GM19023 (cell line): ENCODE measurements around the gene PSMD3.

Experiments used
- ATAC-seq: cut with Tn5 transposase; IDR thresholded peaks from one replicate; pipeline ENCODE4 v1.9.1; 2021; ENCODE audit warnings: mild to moderate bottlenecking, moderate library complexity; ENCODE audit not compliant: unreplicated experiment

Gene PSMD3

DNA sequence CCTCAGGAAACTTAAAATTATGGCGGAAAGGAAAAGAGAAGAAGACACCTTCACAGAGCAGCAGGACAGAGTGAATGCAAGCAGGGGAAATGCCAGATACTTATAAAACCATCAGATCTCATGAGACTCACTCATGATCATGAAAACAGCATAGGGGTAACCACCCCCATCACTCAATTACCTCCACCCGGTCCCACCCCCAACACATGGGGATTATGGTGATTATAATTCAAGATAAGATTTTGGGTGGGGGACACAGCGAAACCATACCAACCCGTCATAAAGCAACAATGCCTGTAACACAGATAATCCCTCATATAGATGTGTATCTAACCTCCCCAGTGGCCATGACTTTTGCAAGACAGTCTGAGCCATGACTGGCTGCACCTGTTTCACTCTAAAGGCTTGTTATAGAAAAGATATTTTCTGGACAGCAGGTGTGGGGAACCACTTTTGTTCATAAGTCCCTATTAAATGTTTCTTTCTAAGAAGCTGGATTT, 24.8 kb upstream of the PSMD3 start:
- no peak for ATAC-seq

DNA sequence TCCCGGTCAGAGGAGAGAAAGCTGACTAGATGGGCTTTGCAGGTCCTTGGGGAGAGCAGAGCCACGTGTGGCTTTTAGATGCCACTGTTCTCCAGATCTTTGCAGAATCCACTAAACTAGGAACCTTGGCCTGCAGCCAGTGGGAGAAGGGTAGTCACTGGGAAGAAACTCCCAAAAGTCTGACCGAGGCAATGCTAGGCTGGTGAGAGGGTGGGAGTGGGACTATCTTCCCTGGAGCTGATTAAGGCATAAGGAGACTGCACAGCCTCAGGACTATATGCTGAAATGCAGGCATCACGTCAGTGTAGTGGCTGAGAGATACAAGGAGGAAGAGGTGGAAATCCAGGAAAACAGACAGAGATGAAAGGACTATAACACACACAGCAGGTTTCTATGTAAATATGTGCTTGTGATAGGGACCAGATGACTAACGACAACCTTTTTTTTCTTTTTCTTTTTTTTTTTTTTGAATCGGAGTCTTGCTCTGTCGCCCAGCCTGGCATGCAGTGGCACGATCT, 20.0 kb upstream of the PSMD3 start:
- no peak for ATAC-seq

DNA sequence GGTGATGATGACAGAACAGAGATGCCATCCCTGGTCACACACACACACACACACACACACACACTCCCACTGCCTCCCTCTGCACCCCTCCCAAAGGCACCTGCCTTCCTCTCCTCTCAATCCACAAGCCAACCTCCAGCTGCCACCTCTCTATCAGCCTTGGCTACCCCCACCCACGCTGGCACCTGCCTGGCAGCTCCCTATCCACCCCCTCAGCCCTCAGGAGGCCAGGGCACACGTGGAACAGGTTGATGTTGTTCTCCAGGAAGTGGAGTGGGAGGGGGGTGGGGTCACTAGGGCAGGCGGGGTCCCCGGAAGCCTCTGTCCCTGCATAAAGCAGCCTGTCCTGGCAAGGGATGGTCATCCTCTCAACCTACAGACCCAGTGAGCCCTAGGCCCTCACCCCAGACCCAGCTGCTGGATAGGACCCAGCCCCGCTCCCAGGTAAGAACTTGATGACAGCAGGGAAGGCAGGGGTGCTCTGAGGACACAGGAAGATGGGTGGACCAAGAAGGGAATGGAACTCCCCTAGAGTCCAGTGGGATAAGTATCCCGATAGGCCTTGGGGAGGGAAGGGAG, 17.9 kb upstream of the PSMD3 start, which contains the start of gene GSDMA:
Gene GSDMA (plus strand): TSS at position 363 of the 579 bp plus-strand sequence. CDS start 2,684 bp downstream, outside the sequence.
- ATAC-seq: no peak

DNA sequence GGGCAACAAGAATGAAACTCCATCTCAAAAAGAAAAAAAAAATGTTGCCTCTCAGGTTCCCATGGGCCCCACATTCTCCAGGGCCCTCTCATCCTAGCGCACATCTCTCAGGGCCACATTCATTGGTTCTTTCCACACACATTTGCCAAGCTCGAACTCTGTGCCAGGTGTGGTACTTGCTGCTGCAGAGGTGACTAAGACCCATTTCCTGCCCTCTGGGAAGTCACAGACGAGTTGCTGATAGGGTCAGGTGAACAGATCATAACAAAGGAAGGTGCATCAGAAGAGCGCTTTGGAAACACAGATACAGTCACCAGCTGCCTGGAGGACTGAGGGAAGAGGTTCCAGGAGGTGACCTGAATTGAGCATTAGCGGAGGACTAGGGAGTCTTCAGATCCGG, 16.8 kb upstream of the PSMD3 start:
- ATAC-seq: no peak

DNA sequence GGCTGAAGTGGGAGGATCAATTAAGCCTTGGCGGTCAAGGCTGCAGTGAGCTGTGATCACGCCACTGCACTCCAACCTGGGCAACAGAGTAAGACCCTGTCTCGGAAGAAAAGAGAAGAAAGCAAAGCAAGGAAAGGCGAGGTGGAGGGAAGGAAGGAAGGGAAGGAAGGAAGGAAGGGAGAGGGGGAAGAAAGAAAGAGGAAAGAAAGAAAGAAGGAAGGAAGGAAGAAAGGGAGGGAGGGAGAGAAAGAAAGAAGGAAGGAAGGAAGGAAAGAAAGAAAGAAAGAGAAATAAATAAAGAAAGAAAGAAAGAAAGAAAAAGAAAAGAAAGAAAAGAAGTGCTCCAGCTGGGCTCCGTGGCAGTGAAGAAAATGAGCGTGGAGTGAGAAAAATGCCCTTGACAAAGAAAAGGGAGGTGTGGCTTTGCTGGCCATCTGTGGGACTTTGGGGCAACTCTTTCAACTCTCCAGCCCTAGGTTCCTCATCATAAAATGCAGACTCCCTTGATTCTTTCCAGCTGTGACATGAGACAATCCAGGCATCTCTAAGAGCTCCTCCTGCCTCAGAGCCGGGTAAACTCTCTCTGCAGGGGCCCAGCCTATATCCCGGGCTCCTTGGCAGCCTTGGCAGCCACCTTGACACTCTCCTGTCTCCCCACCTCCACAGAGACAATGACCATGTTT, 15.4 kb upstream of the PSMD3 start:
- ATAC-seq: no peak

DNA sequence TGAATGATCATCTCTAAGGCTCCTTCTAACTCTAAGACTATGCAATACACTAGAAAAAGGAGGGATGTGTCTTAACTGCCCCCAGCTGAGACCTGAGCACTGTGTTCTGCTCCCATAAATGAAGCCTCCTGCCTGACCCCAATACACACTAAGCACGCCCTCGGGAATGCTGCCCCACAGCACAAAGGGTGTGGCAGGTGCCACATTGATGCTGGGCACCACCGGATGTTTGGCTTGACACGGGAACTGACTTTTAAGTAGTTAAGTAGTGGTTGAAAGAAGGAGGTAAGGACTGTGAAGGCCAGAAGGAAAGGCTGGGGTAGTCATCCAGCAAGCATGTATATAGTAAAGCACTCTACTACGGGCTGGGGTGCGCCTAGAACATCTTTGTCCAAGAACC, 13.8 kb upstream of the PSMD3 start:
- no peak for ATAC-seq

DNA sequence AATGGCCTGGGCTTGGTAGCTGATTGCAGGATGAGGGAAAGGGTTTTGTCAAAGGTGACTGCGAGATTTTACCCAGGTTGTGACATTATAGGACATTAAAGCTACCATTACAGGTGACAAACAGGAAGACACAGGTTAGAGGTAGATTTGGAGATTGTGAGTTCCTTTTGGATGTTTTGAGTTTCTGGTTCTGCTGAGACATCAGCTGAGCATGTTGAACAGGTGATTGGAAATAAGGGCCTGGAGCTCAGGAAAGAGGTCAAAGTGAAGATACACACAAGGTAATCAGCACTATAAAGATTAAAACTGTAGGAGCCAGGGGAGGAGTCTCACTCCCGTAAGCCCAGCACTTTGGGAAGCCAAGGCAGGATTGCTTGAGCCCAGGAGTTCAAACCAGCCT, 11.8 kb upstream of the PSMD3 start:
- no peak for ATAC-seq

DNA sequence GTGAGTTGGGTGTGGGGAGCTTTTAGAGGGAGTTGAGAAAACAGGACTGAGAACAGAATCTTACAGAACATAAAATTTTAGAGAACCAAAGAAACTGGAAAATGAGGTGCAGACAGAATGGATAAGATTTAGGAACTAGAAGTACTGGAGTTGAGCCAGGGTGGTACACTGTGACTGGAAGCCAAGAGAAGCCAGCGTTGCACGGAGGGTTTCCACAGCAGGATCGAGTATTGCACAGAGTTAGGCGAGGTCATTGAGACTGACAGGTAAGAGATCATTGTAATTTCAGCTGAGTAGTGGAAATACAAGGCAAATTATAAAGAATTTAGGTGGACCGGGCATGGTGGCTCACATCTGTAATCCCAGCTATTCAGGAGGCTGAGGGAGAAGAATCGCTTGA, 11.2 kb upstream of the PSMD3 start:
- ATAC-seq: no peak

DNA sequence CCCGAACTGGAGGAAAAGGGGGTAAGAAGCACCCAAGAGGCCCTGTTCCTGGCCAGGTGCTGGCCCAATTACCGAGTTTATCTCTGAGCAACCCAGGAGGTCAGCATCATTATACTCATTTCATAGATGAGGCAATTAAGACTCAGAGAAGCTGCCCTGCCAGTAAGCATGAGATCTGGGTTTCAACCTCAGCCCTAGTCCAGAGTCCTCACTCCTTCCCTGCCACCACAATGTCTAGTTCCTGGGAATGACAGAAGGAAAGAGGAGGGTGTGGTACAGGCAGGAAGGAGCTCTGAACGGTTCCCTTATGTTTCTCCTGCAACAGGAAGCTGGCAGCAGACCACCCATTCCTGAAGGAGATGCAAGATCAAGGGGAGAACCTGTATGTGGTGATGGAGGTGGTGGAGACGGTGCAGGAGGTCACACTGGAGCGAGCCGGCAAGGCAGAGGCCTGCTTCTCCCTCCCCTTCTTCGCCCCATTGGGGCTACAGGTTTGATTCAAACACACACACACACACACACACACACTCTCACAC, 10.4 kb upstream of the PSMD3 start:
- no peak for ATAC-seq

DNA sequence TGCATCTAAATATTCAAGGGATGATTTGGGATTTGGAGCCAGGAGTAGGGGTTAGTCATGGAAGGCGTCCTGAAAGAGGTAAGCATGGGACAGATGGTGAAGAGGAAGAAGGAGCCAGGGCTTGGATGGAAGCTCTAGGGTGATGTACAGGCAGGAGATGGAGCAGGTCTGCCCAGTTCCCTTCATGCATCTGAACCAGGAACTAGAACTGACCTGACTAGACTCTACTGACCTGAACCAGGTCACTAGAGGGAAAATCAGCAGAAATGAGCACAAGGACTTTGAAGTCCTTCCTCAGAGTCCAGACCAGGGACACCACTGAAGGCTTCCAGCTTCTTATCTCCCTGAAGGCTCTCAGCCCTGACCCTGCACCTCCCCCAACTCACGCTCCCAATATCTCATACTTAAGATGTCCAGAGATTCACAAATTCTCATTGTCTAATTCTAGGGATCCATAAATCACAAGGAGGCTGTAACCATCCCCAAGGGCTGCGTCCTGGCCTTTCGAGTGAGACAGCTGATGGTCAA, 9.5 kb upstream of the PSMD3 start:
- ATAC-seq: no peak

DNA sequence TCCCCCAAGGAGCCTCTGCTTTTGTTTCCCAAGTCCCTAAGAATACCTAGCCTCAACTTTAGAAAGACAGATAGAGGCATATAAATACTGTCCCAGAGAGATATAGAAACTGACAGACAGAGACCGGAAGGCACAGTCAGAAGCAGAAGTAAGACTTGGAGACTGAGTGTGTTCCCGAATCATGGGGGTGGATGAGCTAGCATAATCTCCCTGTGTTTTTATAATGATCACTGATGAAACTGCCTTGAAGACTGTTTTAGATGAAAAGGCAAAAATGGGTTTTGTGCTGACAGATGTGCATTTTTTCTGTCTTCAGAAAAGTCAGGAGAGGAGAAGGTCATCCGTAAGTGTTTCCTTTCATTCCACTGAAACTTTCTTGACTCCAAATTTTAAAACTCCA, 8.3 kb upstream of the PSMD3 start:
- no peak for ATAC-seq

DNA sequence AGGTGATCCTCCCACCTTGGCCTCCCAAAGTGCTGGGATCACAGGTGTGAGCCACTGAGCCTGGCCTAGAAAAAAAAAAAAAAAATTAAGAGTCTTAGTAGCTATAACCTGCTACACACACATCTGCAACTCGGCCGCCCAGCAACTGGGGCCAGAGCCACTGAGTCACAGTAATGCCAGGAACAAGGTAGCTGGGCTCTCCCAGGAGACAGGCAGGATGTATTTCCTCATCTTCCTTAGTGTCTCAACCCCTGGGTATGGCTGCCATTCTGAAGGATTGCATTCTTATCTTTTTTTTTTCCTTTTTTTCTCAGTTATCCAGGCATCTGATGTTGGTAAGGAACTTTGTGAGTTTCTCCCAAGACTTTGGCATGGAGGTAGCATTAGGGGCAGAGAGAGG, 7.1 kb upstream of the PSMD3 start:
- no peak for ATAC-seq

DNA sequence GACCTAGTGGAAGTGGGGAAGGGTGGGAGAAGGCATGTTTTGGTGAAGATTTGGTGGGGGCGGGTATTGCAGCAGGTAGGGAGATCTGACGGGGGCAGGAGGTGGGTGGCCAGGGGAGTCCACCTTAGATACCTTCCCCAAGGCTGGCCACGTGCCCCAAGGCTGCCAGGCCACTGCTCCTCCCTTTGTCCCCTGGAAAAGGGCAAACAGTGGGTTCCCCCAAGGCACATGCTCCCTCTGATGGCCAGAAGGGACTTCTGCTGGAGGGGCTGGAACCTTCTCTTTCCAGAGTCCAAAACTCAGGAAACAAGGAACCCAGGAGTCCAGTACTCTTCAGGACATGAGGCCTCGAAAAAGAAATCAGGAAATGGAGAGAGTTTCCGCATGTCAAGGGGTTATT, 6.2 kb upstream of the PSMD3 start:
- no peak for ATAC-seq

DNA sequence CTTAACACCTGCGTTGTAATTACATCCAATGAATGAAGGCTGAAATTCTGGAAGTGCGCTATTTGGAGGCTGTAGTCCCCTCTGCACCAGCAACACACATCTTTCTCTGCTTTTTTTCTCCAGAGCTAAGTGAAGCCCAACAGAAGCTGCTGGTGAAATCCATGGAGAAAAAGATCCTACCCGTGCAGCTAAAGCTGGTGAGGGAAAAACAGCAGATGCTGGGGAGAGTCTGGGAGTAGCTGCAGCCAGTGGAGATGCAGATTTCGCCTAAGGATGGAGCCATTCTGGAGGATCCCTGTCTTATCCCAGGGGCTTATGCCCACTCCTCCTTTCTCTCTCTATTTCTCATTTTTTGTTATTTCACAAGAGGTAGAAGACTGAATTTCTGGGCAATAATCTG, 4.8 kb upstream of the PSMD3 start:
- no peak for ATAC-seq

DNA sequence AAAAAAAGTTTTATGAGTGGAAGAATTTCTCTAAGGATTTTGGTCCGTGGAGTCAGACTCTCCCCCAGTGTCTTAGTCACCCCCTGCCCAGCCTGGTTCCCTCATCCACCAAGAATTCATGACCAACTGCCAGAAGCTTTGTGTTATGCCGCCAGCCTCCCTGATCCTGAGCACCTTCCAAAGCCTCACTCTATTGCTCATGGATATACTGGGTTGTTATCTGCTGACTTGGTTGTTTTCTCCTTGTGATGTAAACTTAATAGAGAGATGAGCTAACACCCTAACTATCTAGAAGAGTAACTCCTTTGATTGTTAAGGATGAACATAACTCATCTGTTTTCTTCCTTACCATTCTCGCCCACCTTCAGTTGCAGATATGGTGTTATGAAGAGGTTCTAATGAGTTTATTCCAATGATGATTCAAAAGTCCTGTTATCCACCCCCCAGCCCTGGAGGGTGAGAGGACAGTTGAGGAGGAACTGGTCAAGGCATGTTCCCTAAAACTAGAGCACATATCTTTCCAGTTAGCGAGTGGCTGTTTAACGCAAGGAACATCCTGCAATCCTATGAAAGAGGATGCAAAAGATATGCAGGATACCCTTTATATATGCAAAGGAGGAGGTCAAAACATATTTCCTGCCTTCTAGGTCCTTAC, 1.5 kb upstream of the PSMD3 start:
- ATAC-seq: no peak

DNA sequence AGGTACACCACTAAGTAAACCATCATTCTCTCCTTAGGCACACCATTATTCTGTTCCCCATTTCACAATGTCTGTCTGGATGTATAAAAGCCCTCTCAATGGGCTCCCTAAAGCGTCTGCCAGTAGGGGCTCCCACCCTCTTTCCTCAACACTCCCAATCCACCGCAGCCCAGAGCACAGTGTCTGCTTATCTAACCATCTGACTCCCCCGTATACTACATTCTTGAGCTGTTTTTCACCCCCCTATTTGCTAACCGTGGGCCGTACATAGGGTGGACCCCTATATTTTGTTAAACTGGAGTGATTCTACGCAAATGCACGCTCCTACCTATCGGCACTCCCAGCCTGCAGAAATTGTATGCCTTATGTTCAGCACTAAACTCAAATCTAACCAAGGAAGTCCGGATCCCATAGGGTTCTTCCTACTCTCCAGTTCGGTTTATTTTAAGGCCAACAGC, 685 bp upstream of the PSMD3 start:
- peak; percentile 17 for ATAC-seq

DNA sequence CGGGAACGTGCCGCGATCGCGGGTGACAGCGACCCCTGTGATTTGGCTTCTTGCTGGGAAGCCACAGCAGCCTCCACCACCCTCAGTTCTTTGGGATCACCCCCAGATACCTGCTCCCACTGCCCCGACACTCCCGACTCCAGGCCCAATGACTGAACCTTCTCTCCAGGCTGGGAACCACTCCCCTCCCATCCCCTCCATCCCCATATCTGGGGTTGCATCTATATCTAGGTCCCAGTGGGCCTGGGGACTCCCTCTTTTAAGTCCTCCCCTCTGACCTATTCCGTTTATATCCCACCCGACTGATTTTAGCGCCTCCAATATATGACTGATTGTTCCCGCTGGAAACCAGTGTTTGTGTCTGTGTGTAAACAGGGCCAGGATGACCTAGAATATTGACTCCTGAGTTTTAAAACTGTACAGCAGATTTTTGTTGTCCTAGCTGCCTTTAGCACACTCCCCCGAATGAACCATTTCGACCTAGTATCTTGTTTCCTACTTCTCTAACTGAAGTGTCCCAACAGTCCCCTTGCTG, 667 bp downstream of the PSMD3 start:
- no peak for ATAC-seq

DNA sequence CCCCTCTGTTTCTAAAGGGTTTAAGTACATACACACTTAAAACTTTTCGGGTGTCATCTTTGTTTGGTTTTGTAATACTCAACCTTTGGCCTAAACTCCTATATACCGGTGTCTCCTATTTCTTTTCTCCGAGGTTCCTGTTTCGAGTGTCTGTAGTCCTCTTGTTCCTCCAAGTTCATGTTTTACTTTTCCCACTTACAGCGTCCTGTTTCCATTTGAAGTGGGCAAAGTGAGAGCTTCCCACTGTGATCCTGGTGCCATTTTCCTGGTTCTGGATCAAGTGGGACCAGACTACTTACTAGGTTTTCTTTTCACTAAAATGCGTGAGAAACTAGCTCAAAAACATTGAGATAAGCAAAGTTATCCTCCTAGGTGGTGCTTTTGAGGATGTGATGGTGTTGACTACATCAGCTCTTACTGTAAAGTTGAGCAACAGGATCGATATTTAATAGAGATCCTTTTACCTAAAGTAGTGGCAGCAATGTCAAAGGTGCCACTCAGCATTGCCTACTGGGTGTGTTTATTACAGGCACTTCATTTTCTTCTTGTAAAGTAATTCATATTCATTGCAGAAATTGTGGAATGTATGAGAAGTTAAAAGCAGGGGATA, 1.3 kb downstream of the PSMD3 start:
- ATAC-seq: no peak

DNA sequence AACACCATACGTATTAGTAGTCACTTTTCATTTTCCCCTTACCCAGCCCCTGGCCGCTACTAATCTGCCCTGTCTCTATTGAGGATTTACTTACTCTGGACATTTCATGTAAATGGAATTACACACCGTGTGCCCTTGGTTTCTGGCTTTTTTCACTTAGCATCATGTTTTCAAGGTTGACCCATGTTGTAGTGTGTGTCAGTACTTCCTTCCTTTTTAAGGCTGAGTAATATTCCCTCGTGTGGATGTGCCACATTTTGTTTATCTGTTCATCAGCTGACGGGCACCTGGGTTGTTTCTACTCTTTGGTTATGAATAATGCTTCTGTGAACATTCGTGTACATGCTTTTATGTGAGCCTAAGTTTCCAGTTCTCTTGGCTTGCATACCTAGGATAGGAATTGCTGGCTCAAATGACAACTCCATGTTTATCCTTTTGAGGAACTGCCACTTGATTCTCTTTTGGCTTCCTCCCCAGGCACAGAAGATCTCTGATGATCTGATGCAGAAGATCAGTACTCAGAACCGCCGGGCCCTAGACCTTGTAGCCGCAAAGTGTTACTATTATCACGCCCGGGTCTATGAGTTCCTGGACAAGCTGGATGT, 7.7 kb downstream of the PSMD3 start:
- ATAC-seq: no peak

DNA sequence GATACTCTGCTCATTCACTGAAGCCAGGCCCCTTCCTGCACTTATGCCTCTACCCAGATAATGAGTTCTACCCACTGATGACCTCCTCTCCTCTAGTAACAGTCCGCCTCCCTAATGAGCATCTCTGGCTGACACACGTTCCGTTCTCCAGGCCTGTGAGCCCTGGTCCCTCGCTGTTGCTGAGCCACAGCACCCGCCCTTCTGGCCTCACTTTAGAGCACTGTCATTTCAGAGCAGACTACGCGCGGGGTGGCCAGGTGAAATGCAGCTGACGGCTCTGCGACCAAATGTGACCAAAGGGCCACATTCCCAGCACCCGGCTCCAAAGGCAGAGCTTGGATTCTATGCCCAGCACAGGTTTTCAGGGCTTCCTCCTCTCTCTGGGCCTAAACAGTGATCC, 13.8 kb downstream of the PSMD3 start:
- ATAC-seq: no peak
